Sciatic nerve (tissue), 2 donors: ENCODE results near the gene DDAH2. TPM values are rescaled to one million over a fixed set of nuclear protein-coding genes. Genes with fewer than 3 reads are reported as not detected.
A peak's percentile ranks its signal among the peaks of the same experiment; 100 is the strongest.

Experiments
- ATAC-seq: fragments of 200-7000 bp; cut with Tn5 transposase; one replicate; pipeline ENCODE4 v1.9.1; 2020; ENCODE audit warnings: mild to moderate bottlenecking, moderate library complexity
- DNase-seq: peaks from one replicate; pipeline ENCODE4 v3.0.0-alpha.2; 2020; ENCODE audit warnings: low spot score
- intact Hi-C: fragments of 100-400 bp; cut with DNase I; formaldehyde crosslinking; loops from one replicate; pipeline ENCODE4 v1.14.2; 2022
- total RNA-seq: library from RNA; stranded (reverse); fragmentation: NEBNext Ultra II Directional; extraction: Animal tissue kit (Norgen Biotek cat#: 25700); gene quantifications from one replicate; pipeline ENCODE4 v1.2.1, GENCODE V29; 2021
- donor health status: DM: no; HTN: no; CAD: no.
- donor health status: DM: no; HTN: no; CAD: no.

DDAH2 gene
- total RNA-seq, 1 donor from 2014 or later = 124 TPM

GRCh38 chr6:31736021-31736767 is 7.1 kb upstream of the DDAH2 start, which contains the start of gene CLIC1:
CLIC1 (minus strand) TSS chr6:31736530; CDS start chr6:31736300, 230 bp downstream.
- DNase-seq (peak; percentile 93), ATAC-seq (peak; percentile 81)
- intact Hi-C loops = loop anchor here (10.0 kb wide), 1 partner anchor 159 kb away; the partner anchor contains the start of gene EHMT2

DNA sequence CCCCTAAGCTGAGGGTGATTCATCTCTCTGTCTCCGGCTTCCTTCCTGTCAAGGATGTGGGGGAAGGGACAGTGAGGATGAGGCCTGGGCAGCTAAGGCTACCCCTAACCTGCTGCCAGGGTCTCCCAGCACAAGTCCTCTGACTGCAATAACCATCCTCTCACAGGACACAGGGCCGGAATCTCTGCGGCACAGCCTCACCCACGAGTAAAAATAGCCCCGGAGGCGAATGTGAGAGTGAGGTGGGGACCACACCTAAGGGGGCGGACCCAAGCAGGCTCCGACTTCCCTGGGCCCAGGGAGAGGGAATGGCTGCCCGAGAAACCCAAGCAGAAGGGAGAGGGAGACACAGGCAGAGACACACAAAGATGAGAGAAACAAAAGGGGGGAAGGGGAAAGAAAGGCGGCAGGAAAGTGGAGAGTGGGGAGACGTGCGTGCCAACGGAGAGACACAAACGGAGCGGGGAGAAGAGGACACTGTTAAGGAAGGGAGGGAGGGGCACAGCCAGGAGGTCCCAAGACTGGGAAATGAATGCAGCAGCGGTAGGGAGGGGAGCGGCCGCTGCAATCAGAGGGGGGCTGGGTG is 5.8 kb upstream of the DDAH2 start:
- DNase-seq (no peak), ATAC-seq (no peak)
- intact Hi-C loops = loop anchor here (10.0 kb wide), 1 partner anchor 160 kb away; the partner anchor contains the start of gene EHMT2

- ATAC-seq = no peak
- no peak for DNase-seq
- intact Hi-C loops = loop anchor here (10.0 kb wide), 1 partner anchor 160 kb away; the partner anchor contains the start of gene EHMT2
Observed at GRCh38 chr6:31734247-31734820, 5.2 kb upstream of the DDAH2 start.

- intact Hi-C loops = loop anchor here (10.0 kb wide), 1 partner anchor 161 kb away; the partner anchor contains the start of gene EHMT2
- no peak for DNase-seq
- no peak for ATAC-seq
Observed at GRCh38 chr6:31733734-31734133, 4.6 kb upstream of the DDAH2 start.

DNA sequence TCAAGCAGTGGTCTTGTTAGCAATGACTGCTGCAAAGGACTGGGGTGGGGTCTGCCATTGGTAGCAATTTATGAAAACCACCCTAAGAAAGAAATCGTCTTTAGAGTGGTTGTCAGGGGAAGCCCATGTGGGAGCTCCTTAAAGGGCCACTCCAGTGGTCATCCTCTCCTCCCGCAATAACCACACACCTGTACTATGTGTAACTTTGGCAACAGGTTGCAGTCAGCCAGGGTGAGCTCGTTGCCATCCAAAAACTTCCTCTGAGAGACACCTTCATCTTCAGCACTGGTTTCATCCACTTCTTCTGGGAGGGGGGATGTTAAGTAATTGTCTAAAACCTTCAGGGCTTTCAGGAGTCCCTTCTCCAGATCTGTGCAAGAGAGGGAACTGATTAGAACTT is 2.9 kb upstream of the DDAH2 start:
- intact Hi-C loops = loop anchor here (10.0 kb wide), 1 partner anchor 163 kb away; the partner anchor contains the start of gene EHMT2
- DNase-seq (no peak), ATAC-seq (no peak)

DNA sequence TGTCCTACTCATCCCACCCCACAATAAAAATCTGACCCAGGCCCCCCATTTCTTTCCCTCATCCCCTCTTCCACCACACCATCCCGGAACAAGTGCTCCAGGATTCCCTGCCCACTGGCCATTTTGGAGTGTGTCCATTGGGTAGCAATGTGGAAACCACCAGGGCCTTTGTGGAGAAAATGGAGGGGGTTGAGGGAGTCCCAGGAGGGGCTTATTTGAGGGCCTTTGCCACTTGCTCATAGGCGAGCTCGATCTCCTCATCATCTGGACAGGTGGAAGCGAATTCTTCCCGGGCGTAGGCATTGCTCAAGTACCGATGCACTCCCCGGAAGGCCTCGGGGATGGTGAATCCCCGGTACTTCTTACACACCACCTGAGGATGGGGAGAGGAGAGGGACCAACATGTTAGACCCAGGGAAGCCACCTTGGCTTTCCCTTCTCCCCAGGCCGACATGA is 1.6 kb upstream of the DDAH2 start:
- ATAC-seq (no peak), DNase-seq (no peak)
- intact Hi-C loops = loop anchor here (10.0 kb wide), 1 partner anchor 164 kb away; the partner anchor contains the start of gene EHMT2

DNA sequence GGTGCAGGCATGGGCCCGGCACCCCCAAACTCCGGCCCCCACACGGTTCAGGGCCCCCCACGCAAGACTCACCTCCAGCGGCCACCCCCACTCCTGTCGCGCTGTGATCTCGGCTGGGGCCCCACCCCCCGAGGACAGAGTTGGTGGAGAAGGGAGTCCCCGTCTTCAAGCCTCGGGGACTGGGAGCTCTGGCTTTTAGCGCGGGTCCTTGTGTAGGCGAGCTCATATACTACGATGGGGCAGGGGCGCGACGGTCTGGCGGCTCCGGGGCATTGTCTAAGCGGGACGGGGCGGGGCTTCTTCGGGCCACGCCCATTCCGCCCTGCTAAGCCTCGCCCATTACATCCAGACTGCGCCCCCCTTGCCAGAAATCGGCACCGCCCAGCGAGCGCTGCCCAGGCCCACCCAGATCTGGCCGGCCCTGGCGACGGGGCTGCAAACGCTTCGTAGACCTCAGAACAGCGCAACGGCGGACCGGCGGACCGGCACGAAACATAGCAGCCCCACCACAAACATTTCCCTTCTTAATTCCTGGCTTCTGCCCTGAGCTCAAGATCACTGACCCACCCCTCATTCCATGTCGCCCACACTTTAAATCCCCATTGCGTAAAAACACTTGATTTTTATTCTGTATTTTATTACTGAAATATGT is 1.0 kb upstream of the DDAH2 start:
- intact Hi-C loops = loop anchor here (10.0 kb wide), 2 partner anchors 105 to 165 kb away; partner anchors contain the start of gene EHMT2
- ATAC-seq (peak; percentile 91), DNase-seq (peak; percentile 96)

GRCh38 chr6:31729515-31729978 is 448 bp upstream of the DDAH2 start:
- intact Hi-C loops = loop anchor here (10.0 kb wide), 1 partner anchor 105 kb away; no protein-coding TSS in a partner anchor
- DNase-seq = peak; percentile 98
- peak; percentile 94 for ATAC-seq

- DNase-seq (no peak), ATAC-seq (no peak)
- intact Hi-C loops = loop anchor here (10.0 kb wide), 1 partner anchor 107 kb away; no protein-coding TSS in a partner anchor
Observed at GRCh38 chr6:31727717-31728671, 1.1 kb downstream of the DDAH2 start.

- intact Hi-C loops = loop anchor here (10.0 kb wide), 1 partner anchor 108 kb away; no protein-coding TSS in a partner anchor
- DNase-seq (no peak), ATAC-seq (no peak)
Observed at GRCh38 chr6:31727034-31727716, 1.9 kb downstream of the DDAH2 start.

DNA sequence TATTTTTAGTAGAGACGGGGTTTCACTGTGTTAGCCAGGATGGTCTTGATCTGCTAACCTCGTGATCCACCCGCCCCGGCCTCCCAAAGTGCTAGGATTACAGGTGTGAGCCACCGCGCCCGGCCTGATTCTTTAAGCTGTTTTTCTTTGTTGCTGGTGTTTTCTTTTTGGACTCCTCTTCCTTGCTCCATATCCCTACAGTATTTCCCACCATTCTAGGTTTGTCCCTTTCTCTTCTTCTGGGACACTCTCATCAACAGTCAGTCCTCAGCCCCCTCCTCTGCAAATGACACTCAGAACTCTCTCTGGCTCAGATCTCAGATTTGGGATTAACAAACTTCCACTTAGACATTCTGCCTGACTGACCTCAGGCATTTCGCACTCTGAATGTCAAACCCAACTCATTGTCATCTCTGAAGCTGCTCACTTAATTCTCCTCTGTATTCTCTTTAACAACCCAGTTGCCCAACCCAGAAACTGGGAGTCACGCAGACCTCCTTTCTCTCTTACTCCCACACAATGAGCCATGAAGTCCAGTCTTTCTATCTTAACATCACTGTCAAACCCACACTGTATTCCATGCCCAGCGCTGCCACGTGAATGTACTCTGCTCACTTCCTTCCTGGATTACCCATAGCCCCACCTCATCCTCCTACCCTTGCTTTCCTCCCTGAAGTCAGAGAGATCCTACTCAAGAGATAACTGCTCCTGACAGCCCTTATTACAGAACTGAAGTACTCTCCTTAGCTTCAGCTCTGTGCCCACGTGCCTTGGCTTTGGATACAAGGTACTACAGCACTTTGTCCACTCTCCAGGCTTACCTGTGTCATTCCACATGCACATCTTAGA is 3.4 kb downstream of the DDAH2 start:
- no peak for DNase-seq
- ATAC-seq = no peak
- intact Hi-C loops = loop anchor here (10.0 kb wide), 1 partner anchor 109 kb away; no protein-coding TSS in a partner anchor

GRCh38 chr6:31723980-31724691 is 5.0 kb downstream of the DDAH2 start:
- intact Hi-C loops = loop anchor here (10.0 kb wide), 1 partner anchor 111 kb away; no protein-coding TSS in a partner anchor
- DNase-seq (no peak), ATAC-seq (no peak)

DNA sequence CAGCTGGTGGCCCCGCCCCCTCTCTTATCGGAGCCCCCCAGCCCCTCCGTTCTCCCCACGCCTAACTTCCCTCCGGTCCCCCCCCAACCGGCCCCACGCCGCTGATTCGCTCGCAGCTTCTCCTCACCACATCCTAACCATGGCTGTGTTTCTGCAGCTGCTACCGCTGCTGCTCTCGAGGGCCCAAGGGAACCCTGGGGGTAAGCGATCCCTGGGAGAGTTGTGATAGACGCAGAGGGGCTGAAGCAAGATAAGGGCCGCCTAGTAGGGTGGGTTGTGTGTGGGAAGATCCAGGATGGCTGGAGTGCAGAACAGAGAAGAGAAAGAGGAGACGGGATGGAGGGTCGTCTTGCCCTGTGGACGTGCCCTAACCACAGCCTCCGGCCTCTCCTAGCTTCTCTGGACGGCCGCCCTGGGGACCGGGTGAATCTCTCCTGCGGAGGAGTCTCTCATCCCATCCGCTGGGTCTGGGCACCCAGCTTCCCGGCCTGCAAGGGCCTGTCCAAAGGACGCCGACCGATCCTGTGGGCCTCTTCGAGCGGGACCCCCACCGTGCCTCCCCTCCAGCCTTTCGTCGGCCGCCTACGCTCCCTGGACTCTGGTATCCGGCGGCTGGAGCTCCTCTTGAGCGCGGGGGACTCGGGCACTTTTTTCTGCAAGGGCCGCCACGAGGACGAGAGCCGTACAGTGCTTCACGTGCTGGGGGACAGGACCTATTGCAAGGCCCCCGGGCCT is 5.7 kb downstream of the DDAH2 start, which contains the start of gene MPIG6B:
Gene MPIG6B, plus strand, starts transcription at position 129 of the 735 bp plus-strand sequence. Its CDS starts 11 bp downstream, at position 140.
- DNase-seq (no peak), ATAC-seq (no peak)
- intact Hi-C loops = loop anchor here (10.0 kb wide), 1 partner anchor 111 kb away; no protein-coding TSS in a partner anchor

DNA sequence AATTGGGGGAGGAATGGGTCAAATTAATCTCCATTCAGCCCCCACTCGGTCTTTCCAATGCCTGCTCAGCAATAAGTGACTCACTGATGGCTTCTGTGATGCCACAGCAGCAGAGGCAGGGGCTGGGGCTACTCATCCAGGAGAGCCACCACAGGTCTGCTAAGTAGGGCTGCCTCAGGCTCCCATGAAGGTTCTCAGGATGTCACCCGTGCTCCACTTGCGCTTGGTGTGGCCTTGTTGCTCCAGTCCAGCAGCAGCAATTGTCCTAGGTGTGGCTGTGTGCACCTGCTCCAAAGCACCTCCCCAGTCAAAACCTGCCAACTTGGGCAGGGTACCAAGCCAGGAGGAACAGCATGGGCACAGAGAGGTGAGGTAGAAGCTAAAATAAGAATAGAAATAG is 6.9 kb downstream of the DDAH2 start:
- no peak for ATAC-seq

More for the DNA sequence above, 6.9 kb downstream of the DDAH2 start:
- DNase-seq = no peak
- intact Hi-C loops = loop anchor here (10.0 kb wide), 1 partner anchor 113 kb away; no protein-coding TSS in a partner anchor
